Progenitor cell of endocrine pancreas (in vitro differentiated cells): ENCODE data around the gene AQP12A. TPM values are rescaled to one million over a fixed set of nuclear protein-coding genes. Genes with fewer than 3 reads are reported as not detected.
"Not testable (repeated sequence)": the region's sequence is repeated elsewhere in the genome, so short reads cannot be mapped to it uniquely, and the experiment has no call there.

ENCODE experiments used
- DNase-seq: peaks from one replicate; pipeline ENCODE4 v3.0.0; 2021; ENCODE audit warnings: low spot score; ENCODE audit not compliant: unreplicated experiment
- H3K27ac Mint-ChIP-seq: 2 replicates; pipeline ENCODE4 v1.8.0; 2021; ENCODE audit warnings: mild to moderate bottlenecking, moderate library complexity, mixed read lengths
- H3K27me3 Mint-ChIP-seq: 2 replicates; pipeline ENCODE4 v1.8.0; 2021; ENCODE audit warnings: mixed read lengths
- H3K36me3 Mint-ChIP-seq: 2 replicates; pipeline ENCODE4 v1.8.0; 2022; ENCODE audit warnings: mixed read lengths; ENCODE audit not compliant: insufficient read depth
- H3K4me1 Mint-ChIP-seq: 2 replicates; pipeline ENCODE4 v1.8.0; 2021; ENCODE audit warnings: low read depth, mixed read lengths
- H3K4me3 Mint-ChIP-seq: 2 replicates; pipeline ENCODE4 v1.8.0; 2021; ENCODE audit warnings: low read depth, mild to moderate bottlenecking, moderate library complexity, mixed read lengths
- H3K9me3 Mint-ChIP-seq: 2 replicates; pipeline ENCODE4 v1.8.0; 2021; ENCODE audit warnings: low read depth, mixed read lengths
- CTCF ChIP-seq: fragments of 200-600 bp; sonication (generic); IDR thresholded peaks from one replicate; pipeline ENCODE4 v1.5.0; 2021; ENCODE audit warnings: antibody characterized with exemption, mild to moderate bottlenecking; ENCODE audit not compliant: unreplicated experiment
- long read RNA-seq: library from polyadenylated mRNA; unstranded; transcript quantifications from one replicate; pipeline ENCODE4 v2.0.0, GENCODE V29; 2020
- total RNA-seq: library from RNA; stranded (reverse); gene quantifications from 2 replicates; pipeline ENCODE4 v1.2.1, GENCODE V29; 2021

Gene AQP12A
- not detected in 2 replicates for total RNA-seq
- long read RNA-seq = 0 reads

GRCh38 chr2:240691631-240692420 is at the start of gene AQP12A:
Gene AQP12A, plus strand, starts transcription at chr2:240691866. Its CDS starts 48 bp downstream, at chr2:240691914.
- not testable (repeated sequence) for DNase-seq, H3K4me3 Mint-ChIP-seq, H3K4me1 Mint-ChIP-seq, H3K36me3 Mint-ChIP-seq, H3K9me3 Mint-ChIP-seq, H3K27me3 Mint-ChIP-seq, H3K27ac Mint-ChIP-seq

- Mint-ChIP-seq H3K9me3 (no peaks in the 10 kb centered on the region), H3K4me3 (no peak overlapping the region), H3K4me1 (no peaks in the 10 kb centered on the region), H3K36me3 (no peaks in the 10 kb centered on the region), H3K27ac (no peak overlapping the region), H3K27me3 (peaks cover 39% of the 10 kb centered on the region)
- TF ChIP-seq CTCF = no peak
- DNase-seq = no peak
These were observed 49.4 kb upstream of the AQP12A start for GRCh38 chr2:240642061-240642805.

GRCh38 chr2:240642806-240643092 is 48.9 kb upstream of the AQP12A start:
- no peak for DNase-seq
- TF ChIP-seq CTCF = no peak
- Mint-ChIP-seq H3K9me3 (no peaks in the 10 kb centered on the region), H3K36me3 (no peaks in the 10 kb centered on the region), H3K4me3 (no peak overlapping the region), H3K27me3 (peaks cover 41% of the 10 kb centered on the region), H3K4me1 (no peaks in the 10 kb centered on the region), H3K27ac (no peak overlapping the region)

- no peaks in the 10 kb centered on the region for H3K9me3 Mint-ChIP-seq
- no peaks in the 10 kb centered on the region for H3K4me1 Mint-ChIP-seq
- no peak overlapping the region for H3K4me3 Mint-ChIP-seq
- no peak overlapping the region for H3K27ac Mint-ChIP-seq
- H3K36me3 Mint-ChIP-seq = no peaks in the 10 kb centered on the region
- DNase-seq = no peak
- peaks cover 39% of the 10 kb centered on the region for H3K27me3 Mint-ChIP-seq
- TF ChIP-seq CTCF = no peak
These were observed 48.4 kb upstream of the AQP12A start for GRCh38 chr2:240643093-240643810.

GRCh38 chr2:240643811-240644150 is 47.9 kb upstream of the AQP12A start:
- H3K36me3 Mint-ChIP-seq = no peaks in the 10 kb centered on the region
- no peak overlapping the region for H3K27ac Mint-ChIP-seq
- H3K4me3 Mint-ChIP-seq = no peak overlapping the region
- no peak for DNase-seq
- TF ChIP-seq CTCF = no peak
- H3K27me3 Mint-ChIP-seq = peaks cover 39% of the 10 kb centered on the region
- H3K4me1 Mint-ChIP-seq = no peaks in the 10 kb centered on the region
- no peaks in the 10 kb centered on the region for H3K9me3 Mint-ChIP-seq
